IPS-11a (cell line): Measurements from ENCODE around the gene FAM229A.

Source experiments
- H3K4me3 ChIP-seq: one replicate; pipeline ENCODE4 v1.5.1; 2013; ENCODE audit warnings: low read depth, low read length, control low read depth

Gene FAM229A

DNA sequence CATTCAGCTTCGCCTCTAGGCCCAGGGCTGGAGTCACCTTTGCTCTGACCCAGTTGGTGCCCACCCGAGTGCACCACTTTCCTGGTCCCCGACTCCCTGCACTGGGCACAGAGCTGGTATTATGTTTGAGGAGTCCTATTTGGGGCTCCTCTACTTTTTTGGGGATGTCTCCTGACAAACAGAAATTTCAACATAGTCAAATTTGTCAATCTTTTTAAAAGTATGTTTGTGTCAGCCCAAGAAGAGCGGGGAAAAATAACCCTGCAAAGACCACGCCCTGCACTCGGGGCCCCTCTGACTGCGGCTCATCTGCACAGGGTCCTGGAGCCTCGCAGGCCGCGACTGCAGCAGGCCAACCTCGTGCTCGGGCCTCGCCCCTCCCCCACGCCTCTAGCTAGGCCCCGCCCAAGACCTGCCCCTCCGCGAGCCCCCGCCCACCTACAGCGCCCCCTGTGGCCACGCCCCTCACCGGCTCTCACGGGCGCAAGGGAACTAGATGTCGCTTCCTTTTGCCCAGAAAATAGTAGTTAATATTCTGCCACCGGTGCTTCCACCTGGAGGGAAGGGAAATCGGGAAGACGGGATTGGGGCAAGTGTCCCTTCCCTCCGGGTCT lies 11.4 kb downstream of the FAM229A start:
- H3K4me3 ChIP-seq: peak overlapping the region; percentile 62

DNA sequence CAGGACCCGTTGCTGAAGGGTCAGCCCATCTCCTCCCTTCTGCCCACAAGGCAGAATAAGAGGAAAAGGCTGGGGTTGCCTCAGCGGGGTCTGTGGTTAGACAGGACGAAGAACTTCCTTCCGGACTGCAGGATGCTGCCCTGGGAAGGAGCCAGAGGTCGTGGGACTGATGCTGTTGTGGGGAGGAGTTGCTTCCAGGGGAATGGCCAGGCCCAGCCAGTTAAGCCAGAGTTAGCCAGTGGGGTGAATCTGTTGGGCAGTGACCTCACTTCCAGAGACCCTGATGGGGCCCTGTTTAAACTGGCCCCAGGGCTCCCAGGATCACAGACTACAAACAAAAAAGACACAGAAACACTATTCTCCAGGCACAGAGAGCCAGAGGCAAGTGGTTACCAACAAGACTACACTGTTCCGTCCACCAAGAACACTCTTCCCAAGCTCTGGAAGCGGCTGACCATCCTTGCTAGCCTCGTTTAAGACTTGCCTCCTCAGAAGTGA lies 13.0 kb downstream of the FAM229A start:
- H3K4me3 ChIP-seq: no peak overlapping the region

DNA sequence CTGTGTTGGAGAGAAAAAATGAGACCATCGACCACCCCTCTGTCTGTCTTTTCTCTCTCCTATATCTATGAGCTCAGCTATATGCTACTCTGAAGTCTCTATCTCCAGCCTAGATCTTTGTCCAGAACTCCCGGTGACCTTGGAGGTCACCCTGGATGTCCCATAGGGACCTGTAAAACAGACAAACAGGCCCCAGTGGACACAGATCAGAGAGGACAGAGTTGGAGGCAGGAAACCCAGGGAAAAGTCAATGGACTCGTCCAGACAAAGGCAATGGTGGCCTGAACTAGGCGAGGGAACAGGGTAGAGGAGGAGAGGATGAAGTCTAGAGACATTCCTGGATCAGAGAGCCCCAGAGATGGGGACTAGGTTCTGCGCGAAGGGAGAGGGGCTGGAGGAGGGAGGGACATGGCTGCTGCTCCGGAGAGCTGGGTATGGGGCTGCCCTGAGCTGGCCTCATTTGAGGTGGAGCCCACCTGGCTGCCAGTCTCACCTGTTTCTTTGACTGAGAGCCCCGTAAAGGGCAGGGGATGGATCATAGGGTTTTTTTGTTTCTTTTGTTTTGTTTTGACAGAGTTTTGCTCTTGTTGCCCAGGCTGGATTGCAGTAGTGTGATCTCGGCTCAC lies 15.6 kb downstream of the FAM229A start:
- H3K4me3 ChIP-seq: no peak overlapping the region

DNA sequence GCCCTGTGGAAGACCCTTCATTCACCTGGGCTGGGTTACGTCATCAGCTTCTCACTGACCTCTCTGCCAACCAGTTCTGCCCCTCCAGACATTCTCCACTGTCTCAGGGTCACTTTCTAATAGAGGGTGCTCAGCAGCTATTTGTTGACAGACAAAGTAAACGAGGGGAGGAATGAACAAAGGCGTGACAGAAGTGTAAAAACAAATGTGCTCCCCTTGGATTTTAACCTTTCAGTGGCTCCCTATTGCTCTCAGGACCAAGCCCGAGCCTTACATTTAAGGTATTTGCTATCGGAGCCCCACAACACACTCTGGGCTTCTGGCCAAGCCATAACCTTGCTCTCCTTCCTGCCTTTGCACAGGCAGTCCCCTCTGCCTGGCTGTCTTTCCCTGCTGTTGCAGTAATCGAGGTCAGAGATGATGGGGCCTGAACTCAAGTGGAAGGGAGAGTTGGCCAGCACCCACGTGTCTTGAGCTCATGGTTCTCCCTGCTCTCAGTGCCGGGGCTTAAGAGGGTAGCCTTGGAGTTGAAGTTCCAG lies 16.9 kb downstream of the FAM229A start:
- H3K4me3 ChIP-seq: no peak overlapping the region

DNA sequence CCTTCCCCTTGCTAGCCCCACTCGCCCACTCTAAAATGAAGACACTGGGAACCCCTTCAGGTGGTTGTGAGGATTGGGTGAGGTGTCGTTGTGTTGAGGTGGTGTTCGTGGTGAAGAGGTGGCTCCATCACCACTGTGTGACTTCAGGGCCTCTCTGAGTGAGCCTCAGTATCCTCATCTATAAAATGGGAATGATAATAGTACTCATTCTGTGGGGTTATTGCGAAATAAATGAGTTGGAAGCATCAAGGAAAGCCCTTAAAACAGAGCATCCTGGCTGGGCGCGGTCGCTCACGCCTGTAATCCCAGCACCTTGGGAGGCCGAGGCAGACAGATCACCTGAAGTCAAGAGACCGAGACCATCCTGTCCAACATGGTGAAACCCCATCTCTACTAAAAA lies 19.6 kb downstream of the FAM229A start:
- H3K4me3 ChIP-seq: no peak overlapping the region

DNA sequence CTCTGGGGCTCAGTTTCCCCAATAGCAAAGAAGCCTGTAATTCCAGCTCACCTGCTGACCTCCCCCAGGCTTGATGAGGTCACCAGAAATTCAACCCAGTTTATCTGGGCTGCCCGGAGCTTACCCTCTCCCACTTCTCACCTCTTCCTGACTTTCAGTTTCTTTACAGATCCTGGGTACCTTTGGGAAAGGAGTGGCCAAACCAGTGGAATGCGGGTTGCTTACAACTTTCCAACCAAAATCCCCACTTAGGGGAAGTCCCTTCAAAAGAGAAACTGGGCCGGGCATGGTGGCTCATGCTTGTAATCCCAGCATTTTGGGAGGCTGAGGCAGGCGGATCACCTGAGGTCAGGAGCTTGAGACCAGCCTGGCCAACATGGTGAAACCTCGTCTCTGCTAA lies 20.3 kb downstream of the FAM229A start:
- no peak overlapping the region for H3K4me3 ChIP-seq

DNA sequence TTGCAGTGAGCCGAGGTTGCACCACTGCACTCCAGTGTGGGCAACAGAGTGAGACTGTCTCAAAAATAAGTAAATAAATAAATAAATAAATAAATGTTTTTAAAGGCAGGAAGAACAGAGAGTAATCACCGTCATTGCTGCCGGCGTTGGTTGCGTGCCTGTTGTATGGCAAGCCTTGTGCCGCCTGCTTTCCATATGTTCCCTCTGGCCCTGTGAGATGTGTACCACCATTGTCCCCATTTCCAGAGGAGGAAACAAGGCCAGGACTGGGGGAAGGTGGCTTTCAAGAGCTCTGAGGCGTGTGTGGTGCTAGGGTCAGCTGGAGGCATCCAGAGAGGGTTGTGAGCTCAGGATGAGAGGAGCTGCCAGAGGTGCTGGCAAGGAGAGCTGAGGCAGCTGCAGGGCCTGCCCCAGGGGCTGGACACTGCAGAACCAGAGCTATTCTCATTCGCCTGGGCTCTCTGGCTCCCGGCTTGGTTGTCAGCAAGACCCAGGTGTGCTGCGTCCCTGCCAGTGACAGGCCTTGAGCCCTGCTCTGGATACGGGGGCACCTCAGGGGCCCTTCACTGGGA lies 21.0 kb downstream of the FAM229A start:
- H3K4me3 ChIP-seq: no peak overlapping the region

DNA sequence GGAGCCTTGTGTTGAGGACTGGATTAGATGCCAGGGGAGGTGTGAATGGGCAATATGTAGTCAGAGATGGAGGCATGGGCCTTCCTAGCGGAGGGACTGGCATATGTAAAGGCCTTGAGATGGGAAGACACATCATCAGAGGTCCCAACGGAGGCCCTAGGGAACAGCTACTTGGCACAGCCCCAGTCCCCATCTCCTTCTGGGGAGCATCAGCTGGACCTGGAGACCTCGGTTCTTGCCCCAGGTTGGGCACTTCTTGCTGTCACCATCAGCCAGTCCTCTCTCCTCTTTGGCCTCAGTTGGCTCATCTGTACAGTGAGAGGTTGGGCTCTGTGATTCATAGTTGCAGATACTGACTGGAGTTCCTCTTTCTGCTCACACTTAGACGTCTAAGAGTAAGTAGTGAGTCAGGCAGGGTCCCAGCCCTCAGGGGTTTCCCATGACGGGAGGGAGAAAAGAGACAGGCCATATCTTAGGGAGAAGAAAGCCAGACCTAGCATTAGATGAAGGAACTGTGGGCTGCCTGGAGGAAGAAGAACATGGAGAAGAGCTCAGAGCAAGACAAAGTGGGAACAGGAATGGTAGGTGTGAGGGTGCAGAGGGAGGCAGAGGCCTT lies 22.8 kb downstream of the FAM229A start:
- H3K4me3 ChIP-seq: no peak overlapping the region

DNA sequence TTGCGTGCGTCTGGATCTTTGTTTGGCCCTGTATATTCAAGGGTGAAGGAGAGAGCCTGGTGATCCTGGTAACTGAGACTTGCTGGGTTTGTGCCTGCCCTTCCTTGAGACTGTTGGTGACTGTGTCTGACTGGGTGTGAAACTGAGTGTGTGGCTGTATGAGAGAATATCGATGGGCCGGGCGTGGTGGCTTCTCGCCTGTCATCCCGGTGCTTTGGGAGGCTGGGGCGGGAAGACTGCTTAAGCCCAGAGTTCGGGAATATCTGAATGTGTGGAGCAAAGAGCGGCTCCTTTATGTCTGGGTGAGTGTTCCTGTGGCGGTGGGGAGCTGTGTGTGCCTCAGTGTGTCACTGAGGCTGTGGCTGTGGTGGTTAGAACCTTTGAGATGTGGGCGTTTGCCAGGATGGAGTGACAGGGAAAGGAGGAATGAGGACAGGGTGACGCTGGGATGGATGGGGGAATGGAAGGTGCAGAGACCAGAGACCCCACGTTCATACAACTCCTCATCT lies 23.6 kb downstream of the FAM229A start:
- no peak overlapping the region for H3K4me3 ChIP-seq

DNA sequence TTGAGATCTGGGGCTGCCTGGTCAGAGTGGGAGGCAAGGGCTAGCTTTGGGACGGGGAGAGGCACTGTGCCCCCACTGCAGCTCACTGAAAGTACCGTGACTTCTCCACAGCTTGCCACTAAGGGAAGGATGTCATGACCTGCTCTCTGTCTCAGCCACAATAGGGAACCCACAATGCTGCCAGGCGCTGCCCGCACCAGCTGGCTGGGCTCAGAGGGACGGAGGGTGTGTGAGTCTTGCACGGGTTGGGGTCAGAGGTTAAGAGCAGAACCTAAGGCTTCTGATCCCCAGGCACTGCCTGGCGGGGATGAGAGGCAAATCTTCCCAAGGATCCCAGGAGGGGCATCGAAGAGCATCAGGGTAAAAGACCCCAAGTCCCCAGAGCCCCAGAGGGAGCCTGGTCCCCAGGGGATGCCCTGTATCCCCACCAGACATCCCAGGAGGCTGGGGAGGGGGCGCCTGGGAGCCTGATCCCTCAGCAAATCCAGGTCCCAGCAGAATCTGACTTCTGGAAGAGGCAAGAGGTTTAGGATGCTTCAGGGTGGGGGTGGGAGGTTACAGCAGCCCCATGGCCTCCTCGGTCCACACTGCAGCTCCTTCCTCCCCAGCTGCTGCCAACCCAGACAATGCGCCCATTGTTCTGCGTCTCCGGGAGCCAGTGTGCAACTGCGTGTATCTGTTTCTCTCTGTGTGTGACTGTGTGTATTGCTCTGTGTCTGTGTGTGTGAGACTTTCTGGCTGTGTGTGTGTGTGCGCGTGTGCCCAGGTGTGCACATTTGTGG lies 24.2 kb downstream of the FAM229A start:
- no peak overlapping the region for H3K4me3 ChIP-seq

DNA sequence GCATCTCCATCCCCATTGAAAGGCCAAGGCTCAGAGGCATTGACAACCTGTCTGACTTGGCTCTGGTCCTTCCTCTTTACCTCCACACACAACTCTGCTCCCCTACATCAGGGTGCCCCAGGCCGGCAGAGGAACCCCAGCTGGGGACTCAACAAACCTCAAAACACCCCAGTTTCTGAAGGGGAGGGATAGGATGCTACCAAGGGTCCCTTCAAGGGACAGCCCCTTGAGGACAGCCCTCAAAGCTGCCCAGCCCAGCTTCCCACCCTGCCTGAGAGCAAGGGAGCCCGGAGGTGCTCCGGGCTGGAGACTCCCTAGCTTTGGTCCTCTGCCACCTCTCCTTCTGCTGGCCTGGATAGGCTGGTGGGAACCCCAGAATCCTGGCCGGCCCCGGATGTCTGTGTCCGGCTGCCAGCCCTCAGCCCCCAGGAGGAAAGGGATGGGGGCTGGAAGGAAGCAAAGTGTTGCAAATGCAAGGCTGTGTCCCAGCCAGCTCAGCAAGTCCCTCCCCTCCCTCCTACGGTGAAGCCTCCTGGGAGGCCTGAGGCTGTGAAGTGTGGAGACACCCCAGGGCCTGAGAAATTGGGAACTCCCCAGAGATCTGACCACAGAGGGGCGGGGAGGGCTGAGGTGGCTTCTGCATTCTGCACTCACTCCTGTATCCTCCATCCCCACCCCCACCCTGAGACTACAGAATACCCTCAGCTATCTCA lies 25.2 kb downstream of the FAM229A start:
- H3K4me3 ChIP-seq: no peak overlapping the region

DNA sequence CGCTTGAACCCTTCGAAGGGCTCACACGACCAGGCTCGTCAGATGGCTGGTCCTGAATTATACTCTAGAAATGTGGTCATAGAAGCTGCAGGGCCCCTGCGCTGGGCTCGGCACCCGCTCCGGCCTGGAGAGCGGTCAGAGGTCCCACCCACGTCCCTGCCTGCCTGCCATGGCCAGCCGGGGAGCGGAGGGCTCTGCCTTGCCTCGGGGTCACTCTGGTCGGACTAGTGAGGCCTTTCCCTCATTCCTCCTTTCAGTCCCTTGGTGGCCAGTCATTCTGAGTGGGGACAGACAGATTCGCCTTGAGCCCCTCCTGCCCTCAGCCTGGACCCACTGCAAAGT lies 25.7 kb downstream of the FAM229A start:
- peak overlapping the region; percentile 22 for H3K4me3 ChIP-seq

DNA sequence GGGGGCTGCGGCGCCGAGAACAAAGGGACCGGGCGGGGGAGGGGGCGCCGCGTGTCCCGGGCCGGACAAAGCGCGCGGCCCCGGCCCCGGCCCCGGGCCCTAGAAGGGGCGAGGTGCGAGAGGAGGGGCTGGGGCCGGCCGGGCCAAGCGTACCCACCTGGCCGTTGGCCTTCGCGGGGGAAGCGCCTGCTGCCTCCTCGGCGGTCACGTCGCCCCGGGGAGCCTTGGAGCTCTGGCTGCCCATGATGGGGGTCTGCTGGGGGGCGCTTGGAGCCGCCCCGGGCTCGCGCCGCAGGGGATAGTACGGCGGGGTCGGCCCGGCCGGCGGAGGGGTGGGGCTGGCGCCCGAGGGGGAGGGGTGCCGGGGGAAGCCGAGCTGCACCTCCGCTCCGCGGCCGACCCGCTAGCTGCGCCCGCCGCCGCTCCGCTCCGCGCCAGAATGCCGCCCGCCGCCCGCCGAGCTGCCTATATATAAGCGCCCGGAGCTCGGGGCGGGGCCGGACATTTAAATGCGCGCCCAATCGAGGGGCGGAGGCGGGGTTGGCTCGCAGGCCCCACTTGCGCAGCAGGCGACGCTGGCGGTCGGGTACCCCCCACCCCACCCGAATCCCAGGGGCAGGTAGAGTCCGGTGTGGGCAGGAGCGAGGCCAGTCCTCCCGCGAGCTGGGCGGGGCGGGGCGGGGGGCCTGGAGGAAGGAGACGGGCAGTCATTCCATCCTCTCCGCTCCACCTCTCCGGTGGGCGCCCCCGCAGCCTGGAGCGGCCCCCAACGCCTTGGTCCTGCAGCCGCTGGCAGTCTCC lies 26.3 kb downstream of the FAM229A start, which contains the start of gene MARCKSL1:
TSS of gene MARCKSL1 (minus strand) at position 444 of the 801 bp plus-strand sequence. CDS start at position 244, 200 bp downstream.
- H3K4me3 ChIP-seq: peak within 1 kb of the TSS; percentile 85

DNA sequence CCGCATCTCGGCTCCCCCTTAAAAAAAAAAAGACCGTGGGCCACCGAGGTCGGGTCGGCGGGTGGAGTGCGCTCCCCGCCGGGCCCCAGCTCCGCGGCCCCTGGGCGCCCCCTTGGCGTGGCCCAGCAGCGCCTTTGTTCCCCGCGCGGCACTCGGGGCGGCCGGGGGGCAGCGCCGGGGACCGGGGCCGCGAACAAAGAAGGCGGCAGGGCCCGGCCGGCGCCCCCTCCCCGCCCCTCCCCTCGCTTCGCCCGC lies 26.8 kb downstream of the FAM229A start:
- H3K4me3 ChIP-seq: peak overlapping the region; percentile 85

DNA sequence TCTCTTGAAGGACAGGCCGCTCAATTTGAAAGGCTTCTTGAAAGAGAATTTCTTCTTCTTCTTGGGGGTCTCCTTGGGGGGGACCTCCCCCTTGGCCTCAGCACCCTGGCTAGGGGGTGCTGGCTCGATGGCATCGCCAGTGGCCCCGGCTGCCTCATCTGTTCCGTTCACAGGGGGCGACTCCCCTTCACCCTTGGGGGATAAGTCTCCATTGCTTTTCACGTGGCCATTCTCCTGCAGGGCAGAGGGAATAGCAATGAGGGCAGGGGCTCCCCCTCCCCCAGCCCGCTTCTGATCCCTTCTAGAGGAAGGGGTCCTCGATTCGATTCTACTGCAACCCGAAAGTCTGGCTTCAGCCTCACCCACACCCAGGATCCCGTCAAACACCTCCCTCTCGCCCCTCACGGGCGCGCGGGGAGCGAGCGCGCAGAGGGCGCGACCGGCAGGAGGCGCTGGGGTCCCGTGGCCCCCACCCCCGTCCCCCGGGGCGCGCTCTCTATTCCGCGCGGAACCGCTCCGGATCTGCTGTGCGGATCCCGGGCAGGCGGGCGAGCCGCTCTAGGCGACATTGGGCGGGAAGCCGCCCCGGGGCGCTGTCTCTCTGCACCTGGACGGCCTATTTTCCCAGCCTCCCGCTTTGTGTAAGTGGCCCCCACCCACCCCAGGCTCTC lies 27.3 kb downstream of the FAM229A start:
- peak overlapping the region; percentile 85 for H3K4me3 ChIP-seq

DNA sequence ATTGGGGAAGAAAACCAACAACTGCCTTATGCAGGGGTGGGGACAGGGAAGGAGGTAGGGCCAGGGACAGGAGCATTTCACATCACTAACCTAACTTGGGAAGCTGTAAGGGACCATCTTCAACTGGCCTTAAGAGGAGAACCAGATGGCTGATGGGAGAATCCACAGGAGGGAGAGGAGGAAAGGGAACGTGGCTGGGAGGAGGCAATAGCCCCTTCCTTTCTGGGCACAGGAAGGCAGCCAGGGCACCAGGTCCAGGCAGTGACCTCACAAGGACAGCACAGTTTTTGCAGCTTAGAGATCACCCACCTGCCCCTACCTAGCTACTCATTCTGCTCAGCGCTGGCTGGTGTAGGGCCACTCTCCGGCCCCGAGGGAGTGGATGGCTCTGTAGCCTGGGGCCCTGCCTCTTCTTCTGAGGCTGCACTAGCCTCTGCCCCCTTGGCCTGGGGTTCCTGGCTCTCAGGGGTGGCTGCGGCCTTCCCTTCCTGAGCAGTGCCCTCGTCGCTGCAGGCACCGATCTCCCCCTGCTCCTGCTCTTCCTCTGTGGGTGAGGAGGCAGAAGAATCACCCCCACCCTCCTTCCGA lies 27.9 kb downstream of the FAM229A start:
- peak overlapping the region; percentile 85 for H3K4me3 ChIP-seq

DNA sequence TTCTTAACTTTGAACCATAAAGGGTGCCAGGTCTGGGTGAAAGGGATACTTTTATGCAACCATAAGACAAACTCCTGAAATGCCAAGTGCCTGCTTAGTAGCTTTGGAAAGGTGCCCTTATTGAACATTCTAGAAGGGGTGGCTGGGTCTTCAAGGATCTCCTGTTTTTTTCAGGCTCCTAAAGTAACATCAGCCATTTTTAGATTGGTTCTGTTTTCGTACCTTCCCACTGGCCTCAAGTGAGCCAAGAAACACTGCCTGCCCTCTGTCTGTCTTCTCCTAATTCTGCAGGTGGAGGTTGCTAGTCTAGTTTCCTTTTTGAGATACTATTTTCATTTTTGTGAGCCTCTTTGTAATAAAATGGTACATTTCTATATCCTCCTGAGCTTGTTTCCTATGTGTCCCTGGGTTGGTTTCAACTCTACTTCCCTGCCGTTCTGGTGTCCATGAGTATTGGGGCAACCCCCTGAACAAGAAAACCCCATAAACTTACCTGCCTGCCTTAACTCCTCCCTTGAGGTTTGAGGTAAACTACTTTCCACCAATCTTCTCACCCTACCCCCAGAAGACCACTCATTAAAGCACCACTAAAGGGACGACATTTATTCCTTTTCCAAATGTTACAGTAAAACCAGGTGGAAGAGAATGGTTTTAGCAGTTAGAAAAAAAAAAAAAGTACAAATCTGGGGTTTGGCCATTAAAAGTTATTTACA lies 28.9 kb downstream of the FAM229A start:
- no peak overlapping the region for H3K4me3 ChIP-seq
